ENCODE data around the gene CUEDC1.

CUEDC1 gene

DNA sequence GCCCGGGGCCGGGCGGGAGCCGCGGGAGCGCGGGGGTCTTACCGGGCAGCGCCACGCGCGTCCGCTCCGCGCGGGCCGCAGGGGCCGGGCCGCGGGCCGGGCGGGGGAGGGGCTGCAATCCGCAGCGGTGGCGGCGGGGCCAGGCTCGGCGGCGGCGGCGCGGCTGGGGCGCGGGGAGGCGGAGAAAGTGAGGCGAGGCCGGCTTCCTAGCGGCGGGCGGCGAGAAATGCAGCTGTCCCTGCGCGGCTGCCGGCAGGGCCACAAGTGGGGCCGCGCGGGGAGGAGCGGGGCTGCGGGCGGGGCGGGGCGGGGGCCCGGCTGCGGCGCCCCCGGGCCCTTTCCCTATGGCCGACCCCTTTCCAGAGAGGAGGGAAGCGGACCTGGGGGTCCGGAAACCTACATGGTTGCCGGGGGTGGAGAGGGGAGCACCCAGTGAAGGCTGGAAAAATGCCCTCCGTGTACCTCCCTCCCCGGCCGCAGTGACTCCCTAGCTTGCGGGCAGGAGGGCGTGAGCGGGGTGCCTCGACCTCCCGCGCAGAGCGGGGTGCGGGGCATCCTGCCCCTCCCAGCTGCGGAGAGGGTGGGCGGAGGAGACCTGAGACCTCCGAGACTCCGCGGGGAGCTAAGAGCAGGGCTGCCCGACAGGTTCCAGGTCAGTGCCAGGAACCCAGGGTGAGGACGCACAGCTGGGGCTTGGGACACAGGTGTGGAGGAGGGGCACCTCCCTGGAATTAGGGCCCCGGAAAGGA lies at the start of gene CUEDC1:
CUEDC1 (minus strand) TSS at position 230 of the 749 bp plus-strand sequence. CDS start 69,848 bp downstream, outside the sequence.
- DNase-seq (ENCODE audit: low spot score) = peak; percentile 81

- no peak for DNase-seq (ENCODE audit: low spot score)
Observed at GRCh38 chr17:58004060-58004459, 48.8 kb upstream of the CUEDC1 start.

GRCh38 chr17:58002973-58003372 lies 47.8 kb upstream of the CUEDC1 start:
- no peak for DNase-seq (ENCODE audit: low spot score)

GRCh38 chr17:58002154-58002948 lies 47.1 kb upstream of the CUEDC1 start:
- DNase-seq (ENCODE audit: low spot score) = no peak

- no peak for DNase-seq (ENCODE audit: low spot score)
Observed at GRCh38 chr17:58001461-58002124, 46.4 kb upstream of the CUEDC1 start.

DNA sequence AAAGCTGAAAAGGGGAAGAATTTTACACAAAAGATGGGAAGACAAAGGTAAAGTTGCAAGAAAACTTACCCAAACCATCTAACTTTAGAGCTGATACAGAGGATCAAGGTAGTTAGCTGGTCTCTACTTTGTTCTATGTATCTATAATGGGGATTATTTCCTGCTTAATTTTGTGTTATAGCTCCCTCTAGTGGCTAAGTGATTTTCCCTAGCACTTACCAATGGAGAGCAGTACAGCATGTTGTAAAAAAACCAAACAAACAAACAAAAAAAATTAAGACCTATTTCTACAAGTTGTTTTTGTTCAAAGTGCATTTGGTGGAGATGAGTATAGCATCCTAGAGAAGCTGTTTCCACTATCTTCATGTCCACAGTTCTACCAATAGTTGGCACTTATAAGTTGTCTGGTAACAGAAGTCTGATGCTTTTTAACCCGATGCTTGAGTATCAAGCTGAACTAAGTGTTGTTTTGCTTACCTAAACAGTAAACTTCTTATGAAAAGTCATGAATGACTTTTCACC lies 44.3 kb upstream of the CUEDC1 start:
- peak; percentile 27 for DNase-seq (ENCODE audit: low spot score)

DNA sequence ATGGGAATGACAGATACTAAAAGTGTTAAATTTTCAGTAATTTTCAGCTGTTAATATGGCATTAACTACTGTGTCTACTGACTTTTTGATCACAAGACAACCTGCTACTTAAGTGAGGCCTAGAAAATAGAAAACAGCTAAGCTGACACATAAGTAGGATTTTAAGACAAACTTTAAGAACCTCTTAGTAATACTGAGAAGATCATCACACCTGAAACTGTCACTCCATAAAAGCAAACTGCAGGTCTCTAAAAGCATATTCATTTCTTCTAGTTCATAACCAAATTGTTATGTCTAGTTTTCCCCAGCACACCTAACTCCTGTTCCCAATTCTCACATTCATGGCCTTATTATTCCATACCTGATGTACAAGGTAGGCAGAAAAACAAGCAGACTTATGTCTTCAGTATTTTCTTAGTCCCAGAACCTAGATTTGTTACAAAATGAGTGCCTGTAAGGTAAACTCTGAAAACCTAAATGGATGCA lies 43.8 kb upstream of the CUEDC1 start:
- no peak for DNase-seq (ENCODE audit: low spot score)

GRCh38 chr17:57997085-57997809 lies 42.0 kb upstream of the CUEDC1 start:
- no peak for DNase-seq (ENCODE audit: low spot score)

GRCh38 chr17:57995076-57995956 lies 40.1 kb upstream of the CUEDC1 start:
- DNase-seq (ENCODE audit: low spot score) = peak; percentile 80

DNA sequence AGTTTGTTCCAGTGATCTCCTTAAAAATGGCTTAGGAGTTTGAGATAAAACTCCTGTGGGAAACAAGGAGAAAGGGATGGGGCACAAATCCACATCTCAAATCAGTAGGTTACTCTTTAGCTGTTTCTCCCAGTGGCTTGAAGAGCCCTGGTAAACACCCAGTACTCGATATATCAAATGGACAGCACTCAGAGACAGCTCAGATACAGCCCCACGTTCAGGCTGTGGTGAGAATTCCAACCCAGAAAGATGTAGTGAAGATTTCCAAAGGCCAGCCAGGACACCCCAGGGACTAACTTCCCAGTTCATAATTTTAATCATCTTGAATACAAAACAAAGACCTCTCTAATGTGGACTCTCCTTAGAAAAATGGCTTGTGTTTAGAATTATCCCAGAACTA lies 39.2 kb upstream of the CUEDC1 start:
- no peak for DNase-seq (ENCODE audit: low spot score)

DNA sequence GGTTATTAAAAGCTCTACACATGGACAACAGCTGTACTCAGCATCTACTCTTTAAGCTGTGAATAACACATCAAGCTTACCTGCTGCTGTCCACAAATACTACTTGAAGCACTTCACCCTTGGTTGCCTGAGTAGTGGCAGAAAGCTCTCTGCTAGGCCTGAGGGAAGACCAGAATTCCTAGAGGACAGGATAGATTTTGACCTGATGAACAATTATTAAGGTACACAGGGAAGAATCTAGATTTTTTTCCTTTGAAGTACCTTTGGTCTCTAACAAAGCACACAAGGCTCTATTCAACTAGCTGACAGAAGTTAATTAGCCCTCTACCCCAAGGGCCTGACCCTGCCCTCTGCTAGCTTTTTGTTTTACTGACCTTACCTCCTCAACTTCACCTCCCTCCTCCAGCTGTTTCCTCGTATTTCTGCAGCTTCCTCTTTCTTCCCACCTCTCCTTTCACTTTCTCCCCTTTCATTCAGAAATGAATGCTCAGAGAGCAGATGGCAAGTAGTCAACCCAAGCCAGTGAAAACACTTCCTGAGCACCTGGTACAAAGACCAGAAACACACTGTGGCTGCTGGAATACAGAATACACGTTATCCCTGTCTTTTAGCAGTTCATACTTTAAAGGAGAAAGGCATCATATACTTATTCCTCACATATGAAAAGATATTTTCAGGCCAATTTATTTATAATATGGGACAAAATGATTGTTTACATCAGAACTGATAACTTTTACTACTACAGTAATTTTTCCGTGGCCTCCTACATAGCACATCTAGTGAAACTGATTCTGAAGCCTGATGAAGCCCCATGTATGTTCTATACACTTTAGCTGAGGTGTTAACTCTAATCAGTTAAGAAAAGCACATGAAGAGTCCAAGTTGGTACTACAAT lies 38.5 kb upstream of the CUEDC1 start:
- DNase-seq (ENCODE audit: low spot score) = no peak

GRCh38 chr17:57991537-57991936 lies 36.3 kb upstream of the CUEDC1 start:
- DNase-seq (ENCODE audit: low spot score) = no peak

GRCh38 chr17:57990037-57990436 lies 34.8 kb upstream of the CUEDC1 start:
- no peak for DNase-seq (ENCODE audit: low spot score)

GRCh38 chr17:57988301-57989250 lies 33.4 kb upstream of the CUEDC1 start:
- DNase-seq (ENCODE audit: low spot score) = peak; percentile 88

GRCh38 chr17:57987581-57988300 lies 32.5 kb upstream of the CUEDC1 start, which contains the start of gene VEZF1:
VEZF1 (minus strand) TSS chr17:57988254; CDS start chr17:57988111, 143 bp downstream.
- DNase-seq (ENCODE audit: low spot score) = peak; percentile 75

GRCh38 chr17:57986841-57987580 lies 31.8 kb upstream of the CUEDC1 start:
- peak; percentile 49 for DNase-seq (ENCODE audit: low spot score)

- peak; percentile 34 for DNase-seq (ENCODE audit: low spot score)
Observed at GRCh38 chr17:57985675-57985974, 30.4 kb upstream of the CUEDC1 start.
